Adrenal gland (tissue), 5 donors: ENCODE results near the gene ZNF780B.

Source experiments
- POLR2A ChIP-seq, 2 donors: fragments of 450-650 bp; IDR thresholded peaks; one replicate each; pipeline ENCODE4 v1.6.1; 2017; ENCODE audit warnings: antibody characterized with exemption in 2 of 2, mild to moderate bottlenecking in 2 of 2, moderate library complexity in 1 of 2
- TF ChIP-seq, protein P1 (sequence below), 6 experiments: fragments of 450-650 bp in 4 of 6; fragments of 200-600 bp in 2 of 6; sonication (generic) in 1 of 6; IDR thresholded peaks; 1 replicate in 5 of 6; 2 replicates in 1 of 6; pipeline versions ENCODE4 v1.5.1 to v1.8.0; 2016 to 2021; ENCODE audit warnings: antibody characterized with exemption in 6 of 6, mild to moderate bottlenecking in 2 of 6, moderate library complexity in 1 of 6
- donor health status: DM: no; HTN: no; CAD: no.

GRCh38 chr19:40056505-40056904 lies 474 bp upstream of the ZNF780B start:
- TF ChIP-seq, protein P1, sequence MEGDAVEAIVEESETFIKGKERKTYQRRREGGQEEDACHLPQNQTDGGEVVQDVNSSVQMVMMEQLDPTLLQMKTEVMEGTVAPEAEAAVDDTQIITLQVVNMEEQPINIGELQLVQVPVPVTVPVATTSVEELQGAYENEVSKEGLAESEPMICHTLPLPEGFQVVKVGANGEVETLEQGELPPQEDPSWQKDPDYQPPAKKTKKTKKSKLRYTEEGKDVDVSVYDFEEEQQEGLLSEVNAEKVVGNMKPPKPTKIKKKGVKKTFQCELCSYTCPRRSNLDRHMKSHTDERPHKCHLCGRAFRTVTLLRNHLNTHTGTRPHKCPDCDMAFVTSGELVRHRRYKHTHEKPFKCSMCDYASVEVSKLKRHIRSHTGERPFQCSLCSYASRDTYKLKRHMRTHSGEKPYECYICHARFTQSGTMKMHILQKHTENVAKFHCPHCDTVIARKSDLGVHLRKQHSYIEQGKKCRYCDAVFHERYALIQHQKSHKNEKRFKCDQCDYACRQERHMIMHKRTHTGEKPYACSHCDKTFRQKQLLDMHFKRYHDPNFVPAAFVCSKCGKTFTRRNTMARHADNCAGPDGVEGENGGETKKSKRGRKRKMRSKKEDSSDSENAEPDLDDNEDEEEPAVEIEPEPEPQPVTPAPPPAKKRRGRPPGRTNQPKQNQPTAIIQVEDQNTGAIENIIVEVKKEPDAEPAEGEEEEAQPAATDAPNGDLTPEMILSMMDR (IDR thresholded peaks at IDR 0.05): no peak
- no peak for TF ChIP-seq POLR2A (IDR thresholded peaks at IDR 0.05)
